ENCODE results near the gene C15orf39.

GRCh38 chr15:75164625-75165350 is 36.9 kb upstream of the C15orf39 start:
- TF ChIP-seq CTCF (IDR thresholded peaks at IDR 0.05) = no peak
- TF ChIP-seq POLR2A (IDR thresholded peaks at IDR 0.05) = no peak
